Adrenal gland (tissue), 12 donors: ENCODE results near the gene RNF130. TPM values are rescaled to one million over a fixed set of nuclear protein-coding genes. Genes with fewer than 3 reads are reported as not detected.

Experiments used
- DNase-seq, 7 donors: peaks; one replicate each; pipeline ENCODE4 v3.0.0-alpha.2; 2019 to 2020
- H3K27ac ChIP-seq, 5 donors: fragments of 200-600 bp; sonication (generic) in 4 of 5; 1 replicate in 3 of 5; 2 replicates in 2 of 5; pipeline versions ENCODE4 v1.5.1 to v1.8.0; 2016 to 2020; ENCODE audit warnings: mild to moderate bottlenecking in 1 of 5
- H3K27me3 ChIP-seq: fragments of 200-600 bp; 2 replicates; pipeline ENCODE4 v1.8.0; 2021
- H3K36me3 ChIP-seq, 2 donors: fragments of 200-600 bp; replicated peaks in 1 of 2; 1 replicate in 1 of 2; 2 replicates in 1 of 2; pipeline versions ENCODE4 v1.5.1 to v1.8.0; 2018 to 2022
- H3K4me1 ChIP-seq, 2 donors: fragments of 200-600 bp; replicated peaks in 1 of 2; 1 replicate in 1 of 2; 2 replicates in 1 of 2; pipeline versions ENCODE4 v1.5.1 to v1.8.0; 2018 to 2021
- H3K4me3 ChIP-seq, 4 donors: fragments of 200-600 bp; sonication (generic) in 3 of 4; one replicate each; pipeline ENCODE4 v1.5.1; 2016 to 2018
- H3K9me3 ChIP-seq, 3 donors: fragments of 200-600 bp; sonication (generic) in 1 of 3; replicated peaks in 1 of 3; 1 replicate in 2 of 3; 2 replicates in 1 of 3; pipeline versions ENCODE4 v1.5.1 to v1.8.0; 2016 to 2021
- CTCF ChIP-seq, 6 experiments: fragments of 450-650 bp in 4 of 6; fragments of 200-600 bp in 2 of 6; sonication (generic) in 1 of 6; IDR thresholded peaks; 1 replicate in 5 of 6; 2 replicates in 1 of 6; pipeline versions ENCODE4 v1.5.1 to v1.8.0; 2016 to 2021; ENCODE audit warnings: antibody characterized with exemption in 6 of 6, mild to moderate bottlenecking in 2 of 6, moderate library complexity in 1 of 6
- POLR2A ChIP-seq, 2 donors: fragments of 450-650 bp; IDR thresholded peaks; one replicate each; pipeline ENCODE4 v1.6.1; 2017; ENCODE audit warnings: antibody characterized with exemption in 2 of 2, mild to moderate bottlenecking in 2 of 2, moderate library complexity in 1 of 2
- WGBS, 4 donors: extraction: QIAGEN DNeasy Blood & Tissue Kit in 2 of 4; methylation state at CpG; one replicate each; pipeline versions ENCODE4 v1.1.5 to v1.1.7; 2013 to 2017; 5-methylcytosine and 5-hydroxymethylcytosine counted together
- intact Hi-C, 2 donors: fragments of 100-400 bp; cut with DNase I; formaldehyde crosslinking; loops; one replicate each; pipeline versions ENCODE4 v1.14.1 to v1.15.0; 2022 to 2023
- polyA plus RNA-seq, 3 donors: library from polyadenylated mRNA; stranded (reverse); fragments of 200-250 nt in 2 of 3; fragments of 350-450 nt in 1 of 3; fragmentation: Illumina TruSeq in 1 of 3; extraction: RNeasy Lipid Tissue Mini Kit (QIAGEN cat#74804) in 1 of 3; gene quantifications; one replicate each; pipeline ENCODE4 v1.2.3, GENCODE V29; 2013 to 2014
- total RNA-seq, 9 donors: library from RNA; depleted of rRNA in 4 of 9; stranded (reverse); fragments of >200 nt in 4 of 9; fragments of 120-200 nt in 1 of 9; fragmentation: NEBNext Ultra II Directional in 1 of 9; extraction: Animal tissue kit (Norgen Biotek cat#: 25700) in 1 of 9; gene quantifications; one replicate each; pipeline versions ENCODE4 v1.1.0 to v1.2.4, GENCODE V29; 2013 to 2023
- donor health status: healthy with polysubstance abuse.
- donor health status: Bipolar disorder and iron deficiency.
- donor health status: DM: yes; HTN: yes; CAD: no.
- donor health status: DM: no; HTN: no; CAD: no.
- donor health status: DM: no; HTN: no; CAD: no.
- donor health status: DM: yes; HTN: yes; CAD: no.

The RNF130 gene
- total and polyA plus RNA-seq, 12 donors, result 36.8 to 138 (median 75.1) TPM

DNA sequence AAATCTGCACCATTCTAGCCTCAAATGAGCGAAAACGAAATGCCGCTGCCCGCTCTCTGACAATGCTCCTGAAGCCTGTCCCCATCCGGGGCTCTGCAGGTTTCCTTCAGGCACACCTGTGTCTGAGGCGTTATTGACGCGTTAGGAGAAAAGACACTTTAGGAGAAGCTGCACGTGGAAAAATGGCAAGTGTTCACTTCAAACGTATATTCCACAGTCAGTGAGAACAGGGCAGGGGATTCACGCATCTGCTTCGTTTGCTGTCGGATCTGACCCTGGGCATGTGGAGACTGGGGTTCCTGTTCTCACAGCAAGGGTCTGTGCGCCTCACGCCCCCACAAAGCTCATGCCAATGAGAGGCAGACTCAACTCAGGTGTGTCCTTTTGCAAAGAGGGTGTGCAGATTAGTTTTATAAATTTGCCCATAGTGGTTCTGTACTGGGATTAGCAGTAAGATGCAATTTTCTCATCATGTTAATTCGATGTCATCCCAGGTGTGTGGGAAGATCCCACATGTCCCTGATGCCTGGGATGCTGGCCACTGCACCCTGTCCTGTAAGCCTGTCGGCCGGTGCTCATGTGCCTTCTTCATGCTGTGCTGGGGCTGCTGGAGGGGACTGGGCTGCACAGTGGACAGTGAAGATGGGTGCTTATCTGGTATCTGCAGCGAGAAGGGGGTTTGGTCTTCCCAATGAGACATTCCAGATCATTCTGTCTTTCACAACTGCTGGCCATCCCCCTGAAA, 152.6 kb downstream of the RNF130 start:
- 83 to 93% (median 90%) methylated on average over 16 to 19 of the region's 19 CpGs for WGBS, 4 donors
- no peaks in the 10 kb centered on the region for H3K9me3 ChIP-seq
- no peak overlapping the region for H3K27ac ChIP-seq
- no peak overlapping the region for H3K4me3 ChIP-seq
- intact Hi-C loops, result no loop called here
- TF ChIP-seq POLR2A (IDR thresholded peaks at IDR 0.05), result no peak
- no peak for TF ChIP-seq CTCF (IDR thresholded peaks at IDR 0.05)
- H3K27me3 ChIP-seq, result no peaks in the 10 kb centered on the region
- peak in 1 of 7 donors; percentile 21 for DNase-seq
- no peaks in the 10 kb centered on the region for H3K4me1 ChIP-seq
- H3K36me3 ChIP-seq, result no peaks in the 10 kb centered on the region

GRCh38 chr5:179916523-179916922, 155.0 kb downstream of the RNF130 start:
- TF ChIP-seq POLR2A (IDR thresholded peaks at IDR 0.05), result no peak
- TF ChIP-seq CTCF (IDR thresholded peaks at IDR 0.05), result no peak
- Histone ChIP-seq H3K27ac (no peak overlapping the region), H3K4me3 (no peak overlapping the region), H3K27me3 (no peaks in the 10 kb centered on the region), H3K9me3 (no peaks in the 10 kb centered on the region), H3K4me1 (no peaks in the 10 kb centered on the region), H3K36me3 (no peaks in the 10 kb centered on the region)
- intact Hi-C loops, result no loop called here
- DNase-seq, result peak in 1 of 7 donors; percentile 28
- WGBS, 4 donors, result 81 to 94% (median 90%) methylated on average over 6 of the region's 6 CpGs

GRCh38 chr5:179915406-179915935, 156.1 kb downstream of the RNF130 start:
- Histone ChIP-seq H3K27me3 (no peaks in the 10 kb centered on the region), H3K9me3 (no peaks in the 10 kb centered on the region), H3K4me3 (no peak overlapping the region), H3K27ac (no peak overlapping the region), H3K36me3 (no peaks in the 10 kb centered on the region), H3K4me1 (no peaks in the 10 kb centered on the region)
- WGBS, 4 donors, result 88 to 92% (median 89%) methylated on average over 9 to 10 of the region's 10 CpGs
- DNase-seq, result no peak
- intact Hi-C loops, result no loop called here
- no peak for TF ChIP-seq CTCF (IDR thresholded peaks at IDR 0.05)
- TF ChIP-seq POLR2A (IDR thresholded peaks at IDR 0.05), result no peak

- WGBS, 4 donors, result 66 to 79% (median 69%) methylated on average over 8 of the region's 8 CpGs
- no peaks in the 10 kb centered on the region for H3K4me1 ChIP-seq
- H3K36me3 ChIP-seq, result no peaks in the 10 kb centered on the region
- H3K4me3 ChIP-seq, result no peak overlapping the region
- peak in 1 of 7 donors; percentile 11 for DNase-seq
- intact Hi-C loops, result no loop called here
- H3K27me3 ChIP-seq, result no peaks in the 10 kb centered on the region
- H3K9me3 ChIP-seq, result no peaks in the 10 kb centered on the region
- H3K27ac ChIP-seq, result peak overlapping the region in 1 of 5 donors; percentile 22
- no peak for TF ChIP-seq POLR2A (IDR thresholded peaks at IDR 0.05)
- no peak for TF ChIP-seq CTCF (IDR thresholded peaks at IDR 0.05)
Measured at GRCh38 chr5:179914032-179914755, 157.4 kb downstream of the RNF130 start.
